KMS-11 (cell line): ENCODE data around the gene PNLDC1.
"Not testable (repeated sequence)": the region's sequence is repeated elsewhere in the genome, so short reads cannot be mapped to it uniquely, and the experiment has no call there.

ENCODE experiments used
- H2AFZ ChIP-seq: fragments of 200-600 bp; sonication (generic); 2 replicates; pipeline ENCODE4 v1.6.1; 2016; ENCODE audit warnings: antibody characterized with exemption, mixed run types, low read depth
- H3K27ac ChIP-seq: fragments of 200-600 bp; sonication (generic); 2 replicates; pipeline ENCODE4 v1.6.1; 2016; ENCODE audit warnings: mild to moderate bottlenecking, mixed run types
- H3K27me3 ChIP-seq: fragments of 200-600 bp; sonication (generic); 2 replicates; pipeline ENCODE4 v1.6.1; 2017; ENCODE audit warnings: mild to moderate bottlenecking, low read depth, mixed run types, moderate library complexity; ENCODE audit not compliant: insufficient read depth
- H3K36me3 ChIP-seq: fragments of 200-600 bp; sonication (generic); 2 replicates; pipeline ENCODE4 v1.6.1; 2017; ENCODE audit warnings: mild to moderate bottlenecking, mixed run types; ENCODE audit not compliant: insufficient read depth
- H3K4me1 ChIP-seq: fragments of 200-600 bp; sonication (generic); 2 replicates; pipeline ENCODE4 v1.6.1; 2016; ENCODE audit warnings: mild to moderate bottlenecking, low read depth, mixed run types; ENCODE audit not compliant: poor library complexity, severe bottlenecking
- H3K4me2 ChIP-seq: fragments of 200-600 bp; sonication (generic); 2 replicates; pipeline ENCODE4 v1.7.0; 2016; ENCODE audit warnings: mild to moderate bottlenecking, mixed run types
- H3K4me3 ChIP-seq: fragments of 200-600 bp; sonication (generic); IDR thresholded peaks from 2 replicates; pipeline ENCODE4 v1.6.1; 2017; ENCODE audit warnings: low read depth, low read length, mixed read lengths; ENCODE audit not compliant: insufficient read depth
- H3K79me2 ChIP-seq: fragments of 200-600 bp; sonication (generic); 2 replicates; pipeline ENCODE4 v1.6.1; 2016; ENCODE audit warnings: low read depth, mixed run types; ENCODE audit not compliant: insufficient read depth
- H3K9ac ChIP-seq: fragments of 200-600 bp; sonication (generic); 2 replicates; pipeline ENCODE4 v1.6.1; 2016; ENCODE audit warnings: mild to moderate bottlenecking, mixed run types
- H4K20me1 ChIP-seq: fragments of 200-600 bp; sonication (generic); 2 replicates; pipeline ENCODE4 v1.6.1; 2016; ENCODE audit warnings: mild to moderate bottlenecking, mixed run types; ENCODE audit not compliant: insufficient read depth
- CTCF ChIP-seq: fragments of 200-600 bp; sonication (generic); conservative IDR thresholded peaks from 2 replicates; pipeline ENCODE4 v1.6.1; 2017; ENCODE audit warnings: low read depth, mild to moderate bottlenecking, antibody characterized with exemption, low read length, moderate library complexity, mixed read lengths

PNLDC1 gene

GRCh38 chr6:159819932-159820640, 20.0 kb downstream of the PNLDC1 start:
- H3K27ac ChIP-seq = no peak overlapping the region
- TF ChIP-seq CTCF = no peak
- no peak overlapping the region for H3K9ac ChIP-seq
- no peaks in the 10 kb centered on the region for H3K4me1 ChIP-seq
- H4K20me1 ChIP-seq = no peaks in the 10 kb centered on the region
- no peaks in the 10 kb centered on the region for H3K79me2 ChIP-seq
- H3K4me2 ChIP-seq = no peak overlapping the region
- H3K27me3 ChIP-seq = no peaks in the 10 kb centered on the region
- no peak overlapping the region for H2AFZ ChIP-seq
- H3K36me3 ChIP-seq = no peaks in the 10 kb centered on the region
- H3K4me3 ChIP-seq = no peak overlapping the region

GRCh38 chr6:159821122-159821521, 21.0 kb downstream of the PNLDC1 start:
- TF ChIP-seq CTCF = no peak
- H3K4me1 ChIP-seq = no peaks in the 10 kb centered on the region
- H2AFZ ChIP-seq = no peak overlapping the region
- H4K20me1 ChIP-seq = no peaks in the 10 kb centered on the region
- H3K4me3 ChIP-seq = no peak overlapping the region
- no peak overlapping the region for H3K9ac ChIP-seq
- no peaks in the 10 kb centered on the region for H3K36me3 ChIP-seq
- no peaks in the 10 kb centered on the region for H3K79me2 ChIP-seq
- no peak overlapping the region for H3K27ac ChIP-seq
- H3K4me2 ChIP-seq = no peak overlapping the region
- no peaks in the 10 kb centered on the region for H3K27me3 ChIP-seq

- Histone ChIP-seq H2AFZ (no peak overlapping the region), H3K79me2 (no peaks in the 10 kb centered on the region), H3K4me2 (no peak overlapping the region), H3K27me3 (no peaks in the 10 kb centered on the region), H3K4me1 (no peaks in the 10 kb centered on the region), H4K20me1 (no peaks in the 10 kb centered on the region), H3K27ac (no peak overlapping the region), H3K9ac (no peak overlapping the region), H3K4me3 (no peak overlapping the region), H3K36me3 (no peaks in the 10 kb centered on the region)
- TF ChIP-seq CTCF = no peak
These were observed 21.6 kb downstream of the PNLDC1 start for GRCh38 chr6:159821726-159822125.

GRCh38 chr6:159823953-159824352, 23.9 kb downstream of the PNLDC1 start:
- no peak overlapping the region for H3K4me2 ChIP-seq
- H2AFZ ChIP-seq = no peak overlapping the region
- H3K4me3 ChIP-seq = no peak overlapping the region
- H3K4me1 ChIP-seq = no peaks in the 10 kb centered on the region
- H3K27ac ChIP-seq = no peak overlapping the region
- H3K36me3 ChIP-seq = no peaks in the 10 kb centered on the region
- TF ChIP-seq CTCF = no peak
- H4K20me1 ChIP-seq = no peaks in the 10 kb centered on the region
- no peak overlapping the region for H3K9ac ChIP-seq
- H3K79me2 ChIP-seq = no peaks in the 10 kb centered on the region
- H3K27me3 ChIP-seq = no peaks in the 10 kb centered on the region

GRCh38 chr6:159824690-159825089, 24.6 kb downstream of the PNLDC1 start:
- H2AFZ ChIP-seq, H3K4me2 ChIP-seq, H3K9ac ChIP-seq, H3K27me3 ChIP-seq, H3K27ac ChIP-seq, H3K4me1 ChIP-seq, H3K79me2 ChIP-seq, H3K4me3 ChIP-seq, H4K20me1 ChIP-seq, H3K36me3 ChIP-seq: not testable (repeated sequence)
